ENCODE measurements around the gene EIF2AK2.

- TF ChIP-seq EZH2 (IDR thresholded peaks at IDR 0.05; ENCODE audit: borderline replicate concordance, low read length) (no peak), CTCF (conservative IDR thresholded peaks at IDR 0.05 in 1 of 2, IDR thresholded peaks at IDR 0.05 in 1 of 2; ENCODE audit: extremely low read depth in 1 of 2, insufficient read depth in 1 of 2, low read depth in 1 of 2, low read length in 2 of 2) (no peak)
These were observed 12.8 kb downstream of the EIF2AK2 start for GRCh38 chr2:37143974-37144373.

Data from mammary epithelial cell (primary cell).